Stimulated activated CD8-positive, alpha-beta memory T cell treated with anti-CD3 and anti-CD28 coated beads, Interleukin-7, amount 100 ng/mL, for 48 hours (primary cell): ENCODE results near the gene LCN2.
"Not testable (repeated sequence)": the region's sequence is repeated elsewhere in the genome, so short reads cannot be mapped to it uniquely, and the experiment has no call there.

Experiments used
- DNase-seq, 2 donors: peaks; one replicate each; pipeline ENCODE4 v3.0.0-alpha.2; 2020; ENCODE audit warnings: low read depth in 1 of 2; ENCODE audit errors: extremely low read depth in 1 of 2

The LCN2 gene

DNA sequence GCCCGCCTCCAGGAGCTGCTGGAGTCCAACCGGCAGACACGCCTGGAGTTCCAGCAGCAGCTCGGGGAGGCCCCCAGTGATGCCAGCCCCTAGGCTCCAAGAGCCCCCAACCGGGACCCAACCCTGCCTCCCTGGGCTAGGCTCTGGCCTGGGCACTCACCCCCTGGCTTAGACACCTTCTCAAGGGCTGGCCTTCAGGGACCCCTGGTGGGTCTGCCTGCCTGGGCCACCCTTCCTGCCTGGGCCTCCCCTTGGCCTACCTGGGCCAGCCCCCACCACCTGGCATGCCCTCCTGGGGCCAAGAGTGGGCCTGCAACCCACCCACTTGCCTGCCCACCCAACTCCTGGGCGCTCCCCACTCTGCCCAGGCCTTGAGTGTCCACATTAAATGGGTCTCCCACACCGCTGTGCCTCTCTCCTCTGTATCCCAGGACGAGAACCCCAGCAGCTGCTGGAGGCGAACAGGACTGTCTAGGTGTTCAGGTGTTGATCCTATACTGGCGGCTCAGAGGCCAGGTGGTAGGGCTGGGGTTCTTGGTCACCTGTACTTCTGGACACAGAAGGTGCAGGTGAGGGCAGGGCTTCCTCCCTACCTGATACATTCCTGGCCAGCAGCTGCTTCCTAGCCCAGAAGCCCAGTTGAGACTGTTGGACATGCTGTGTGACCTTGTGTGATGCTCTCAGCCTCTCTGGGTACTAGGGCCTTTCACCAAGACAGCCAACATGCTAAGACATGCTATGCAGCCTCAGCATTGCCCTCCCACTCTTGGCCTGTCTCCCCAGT lies 14.5 kb downstream of the LCN2 start:
- DNase-seq: no peak

DNA sequence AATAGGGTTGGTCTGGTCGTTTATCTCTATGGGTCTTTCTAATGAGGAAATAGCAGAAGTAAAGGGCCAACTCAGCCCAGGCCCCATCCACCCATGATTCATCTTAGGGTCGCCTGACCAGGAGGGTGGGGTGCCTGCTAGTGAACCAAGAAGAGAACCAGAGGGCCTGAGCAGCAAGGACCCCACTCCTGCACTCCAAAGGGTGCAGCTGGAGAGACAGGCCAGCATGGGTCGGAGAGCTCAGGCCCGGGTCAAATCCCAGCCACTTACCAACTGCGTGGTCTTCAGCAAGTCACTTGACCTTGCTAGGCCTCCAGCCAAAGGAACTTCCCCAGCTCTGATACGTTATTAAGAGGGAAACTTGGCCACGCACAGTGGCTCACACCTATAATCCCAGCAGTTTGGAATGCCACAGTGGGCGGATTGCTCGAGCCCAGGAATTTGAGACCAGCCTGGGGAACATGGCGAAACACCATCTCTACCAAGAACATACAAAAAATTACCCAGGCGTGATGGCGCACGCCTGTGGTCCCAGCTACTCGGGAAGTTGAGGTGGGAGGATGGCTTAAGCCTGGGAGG lies 15.1 kb downstream of the LCN2 start:
- no peak for DNase-seq

DNA sequence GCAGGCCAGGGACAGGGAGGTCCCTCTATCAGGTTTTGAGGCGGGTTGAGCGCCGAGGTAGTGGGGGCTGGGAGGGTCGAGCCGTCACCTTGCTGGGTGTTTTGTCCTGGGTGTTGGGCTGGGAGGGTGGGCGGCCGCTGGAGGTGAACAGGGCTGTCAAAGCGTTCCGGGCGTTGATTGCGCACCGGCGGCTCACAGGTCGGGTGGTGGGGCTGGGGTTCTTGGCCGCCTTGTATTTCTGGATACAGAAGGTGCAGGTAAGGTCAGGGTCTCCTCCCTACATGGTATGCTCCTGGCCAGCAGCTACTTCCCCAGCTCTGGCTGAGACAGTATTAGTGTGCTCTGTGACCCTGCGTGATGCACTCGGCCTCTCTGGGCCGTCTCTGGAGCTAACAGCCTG lies 16.9 kb downstream of the LCN2 start:
- DNase-seq: no peak

DNA sequence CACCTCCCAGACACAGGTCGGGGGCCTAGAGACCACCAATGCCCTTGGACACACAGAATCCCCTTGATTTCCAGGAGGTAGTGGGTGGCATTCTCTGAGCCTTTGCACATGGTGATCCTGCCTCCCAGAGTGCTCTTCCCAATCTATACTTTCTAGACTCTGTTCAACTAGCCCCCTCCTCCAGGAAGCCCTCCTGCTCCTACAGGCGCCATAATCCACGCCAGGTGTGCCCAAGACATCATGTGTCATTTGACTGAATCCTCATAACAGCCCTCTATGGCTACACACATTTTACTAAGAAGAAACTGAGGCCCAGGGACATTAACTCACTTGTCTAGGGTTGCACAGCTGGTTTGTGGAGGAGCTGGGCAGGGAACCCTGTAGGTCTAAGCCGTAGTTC lies 18.0 kb downstream of the LCN2 start:
- no peak for DNase-seq

DNA sequence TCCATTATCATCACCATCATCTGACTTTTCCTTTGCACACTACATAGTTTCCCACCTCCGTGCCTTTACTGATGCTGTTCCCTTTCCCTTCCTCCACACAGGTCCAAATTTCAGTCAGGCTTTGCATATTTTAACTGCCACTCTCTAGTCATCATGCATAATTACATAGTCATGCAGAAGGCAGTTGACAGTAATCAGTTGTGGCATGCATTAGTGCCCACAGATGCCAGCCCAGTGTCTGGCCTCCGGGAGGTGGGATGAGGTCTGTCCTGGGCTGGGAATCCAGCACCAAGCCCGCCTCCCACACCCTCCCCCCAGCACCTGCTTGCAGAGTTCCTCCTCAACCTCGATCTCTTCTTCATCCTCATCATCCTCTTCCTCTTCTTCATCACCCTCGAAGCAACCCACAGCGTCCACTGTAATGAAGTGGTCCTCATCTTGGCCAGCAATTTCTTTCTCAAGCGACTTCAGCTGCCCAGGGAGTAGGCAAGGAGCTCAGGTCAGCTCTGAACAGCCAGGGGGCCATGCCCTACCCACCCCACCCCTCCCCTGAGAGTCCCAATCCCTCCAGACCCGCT lies 19.6 kb downstream of the LCN2 start:
- DNase-seq: no peak

DNA sequence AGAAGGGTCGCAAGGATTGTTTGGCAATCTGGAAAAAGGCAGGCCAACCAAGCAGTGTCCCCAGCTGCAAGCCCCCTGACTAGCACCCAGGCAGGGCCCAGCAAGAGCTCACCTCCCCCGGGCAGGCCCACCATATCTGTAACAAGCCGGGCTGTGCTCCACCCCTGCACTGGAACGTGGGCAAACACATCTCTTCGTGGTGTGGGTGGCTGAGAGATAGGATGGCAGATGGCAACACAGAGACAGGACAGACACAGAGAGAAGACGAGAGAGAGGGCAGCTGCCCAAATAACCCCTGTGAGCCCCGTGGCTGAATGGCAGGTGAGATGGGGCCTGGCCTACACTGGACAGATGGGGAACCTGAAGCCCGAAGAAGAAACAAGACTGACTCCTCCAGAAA lies 20.2 kb downstream of the LCN2 start:
- DNase-seq: no peak

DNA sequence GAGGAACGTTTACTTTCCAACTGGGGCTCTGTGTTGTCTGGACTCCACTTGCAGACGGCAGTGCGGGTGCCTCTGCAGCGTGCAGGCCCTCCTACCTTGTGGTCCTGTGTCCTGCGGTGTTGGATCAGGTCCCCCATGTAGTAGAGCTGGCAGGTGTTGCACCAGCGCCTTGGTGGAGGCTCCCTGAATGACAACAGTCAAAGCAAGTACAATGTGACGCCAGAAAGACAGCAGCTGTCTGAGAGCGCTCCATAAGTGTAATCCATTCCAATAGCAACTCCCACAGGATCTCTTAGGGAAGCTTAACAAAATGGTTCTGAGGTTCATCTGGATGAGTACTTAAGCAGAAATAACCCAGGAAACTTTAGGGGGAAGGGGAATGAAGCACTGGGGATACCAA lies 20.7 kb downstream of the LCN2 start:
- no peak for DNase-seq

DNA sequence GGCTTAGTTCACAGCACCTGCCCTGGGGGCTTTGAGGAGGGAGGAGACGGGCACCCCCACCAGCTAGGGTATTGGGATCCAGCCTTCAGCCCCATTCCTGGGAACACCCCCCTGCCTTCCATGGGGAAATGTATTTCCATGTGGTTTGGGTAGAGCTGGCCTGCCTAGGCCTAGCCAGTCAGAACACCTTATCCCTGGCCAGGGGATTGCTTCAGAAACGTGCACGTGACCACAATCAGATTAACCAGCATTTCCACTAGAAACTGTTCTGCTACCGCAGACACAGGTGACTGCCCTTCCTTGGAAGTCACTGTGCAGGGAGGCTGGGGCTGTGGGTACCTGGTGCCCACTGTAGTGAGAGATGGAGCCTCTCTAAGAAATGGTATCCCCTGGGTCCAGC lies 24.8 kb downstream of the LCN2 start:
- no peak for DNase-seq

DNA sequence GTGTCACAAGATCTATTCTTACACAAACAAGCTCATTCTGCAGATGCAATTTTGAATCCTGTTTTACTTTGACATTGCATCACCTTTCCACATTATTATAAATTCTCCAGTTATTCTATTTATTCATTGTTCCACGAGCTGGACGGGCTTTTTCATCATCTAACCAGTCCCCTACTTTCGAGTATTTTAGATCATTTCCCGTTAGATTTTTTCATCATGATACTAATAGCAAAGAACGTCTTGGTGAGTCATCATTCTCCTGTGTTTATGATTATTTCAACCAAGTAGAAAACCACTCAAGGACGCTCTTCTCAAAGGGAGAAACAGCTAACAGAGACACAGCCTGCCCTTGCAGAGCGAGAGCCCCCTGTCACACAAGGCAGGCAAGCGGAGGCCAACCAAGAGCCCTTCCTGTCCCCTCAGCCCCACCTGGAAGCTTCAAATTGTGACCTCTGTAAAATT lies 25.9 kb downstream of the LCN2 start:
- DNase-seq: no peak

DNA sequence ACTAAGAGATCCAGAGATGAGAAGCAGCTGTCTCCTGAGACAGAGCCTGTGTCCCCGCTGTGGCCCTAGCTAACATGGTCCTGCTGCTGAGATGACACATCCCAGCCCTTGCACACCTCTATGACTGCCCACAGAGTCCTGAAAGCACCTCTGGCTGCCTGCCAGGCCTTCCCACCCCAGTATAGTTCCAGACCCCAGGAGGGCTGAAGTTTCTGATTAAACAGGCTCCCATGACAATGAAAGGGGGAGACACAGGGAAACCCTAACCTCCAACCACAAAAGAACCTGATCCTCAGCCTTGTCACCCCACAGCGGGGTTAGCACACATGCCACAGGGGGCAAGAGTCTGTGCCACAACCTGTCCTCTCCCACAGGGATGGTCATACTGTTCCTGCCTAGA lies 26.5 kb downstream of the LCN2 start:
- no peak for DNase-seq

DNA sequence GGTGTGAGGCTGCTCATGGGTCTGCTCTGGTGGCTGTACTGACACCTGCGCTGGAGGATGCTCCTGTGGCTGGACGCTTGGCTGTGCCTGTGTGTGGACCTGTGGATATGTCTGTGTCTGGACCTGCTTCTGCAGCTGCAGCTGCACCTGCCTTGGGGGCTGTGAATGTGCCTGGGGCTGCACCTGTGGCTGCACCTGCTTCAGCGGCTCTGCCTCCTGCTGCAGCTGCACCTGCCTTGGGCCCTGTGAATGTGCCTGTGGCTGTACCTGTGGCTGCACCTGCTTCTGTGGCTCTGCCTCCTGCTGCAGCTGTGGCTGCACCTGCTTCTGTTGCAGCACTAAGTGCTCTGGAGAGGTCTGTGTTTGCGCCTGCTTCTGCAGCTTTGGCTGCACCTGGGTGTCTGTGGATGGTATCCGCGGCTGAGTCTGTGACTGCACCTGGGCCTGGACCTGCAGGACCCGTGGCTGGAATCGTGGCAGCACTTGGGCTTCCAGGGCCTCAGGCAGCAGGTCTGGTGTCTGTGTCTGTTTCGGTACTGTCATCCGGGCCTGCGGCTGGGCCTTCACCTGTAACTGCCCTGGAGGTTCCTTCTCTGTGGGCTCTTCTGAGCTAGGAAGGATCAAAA lies 29.7 kb downstream of the LCN2 start:
- DNase-seq: no peak

DNA sequence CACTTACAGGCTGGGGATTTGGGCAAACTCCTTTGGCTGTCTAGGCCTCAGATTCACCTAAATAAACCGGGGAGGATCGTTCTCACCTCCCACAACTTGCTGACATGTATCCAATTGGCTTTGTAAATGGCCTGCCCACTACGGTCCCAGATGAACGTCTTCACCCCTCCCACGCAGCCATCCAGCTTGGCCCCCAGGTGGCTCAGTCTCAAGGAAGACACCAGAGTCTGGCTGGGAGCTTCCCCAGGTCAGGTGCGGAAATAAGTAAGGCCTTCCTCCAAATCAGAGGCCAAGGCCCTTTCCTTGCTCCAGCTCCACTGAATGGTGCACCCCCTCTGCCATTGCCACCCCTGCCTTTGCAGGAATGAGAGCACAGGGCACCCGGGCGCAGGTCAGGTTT lies 30.7 kb downstream of the LCN2 start:
- no peak for DNase-seq

DNA sequence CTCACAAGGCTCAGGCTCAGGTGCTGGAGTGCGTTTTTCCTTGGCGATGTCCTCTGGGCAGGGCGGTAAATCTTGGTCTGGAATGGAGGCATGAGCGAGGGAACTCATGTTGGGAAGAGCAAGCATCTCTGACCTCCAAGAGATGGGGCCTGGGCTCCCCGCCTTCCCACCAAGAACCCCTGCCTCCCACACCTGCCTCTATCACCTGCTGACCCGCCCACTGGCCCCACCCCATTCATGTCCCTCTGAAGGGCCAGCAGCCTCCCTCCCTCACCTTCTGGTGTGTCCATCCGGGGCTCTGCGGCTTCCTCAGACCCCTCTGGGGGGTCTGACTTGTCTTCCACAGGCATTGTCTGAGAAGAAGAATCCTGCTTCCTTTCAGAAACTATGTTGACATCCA lies 31.2 kb downstream of the LCN2 start:
- DNase-seq: no peak

DNA sequence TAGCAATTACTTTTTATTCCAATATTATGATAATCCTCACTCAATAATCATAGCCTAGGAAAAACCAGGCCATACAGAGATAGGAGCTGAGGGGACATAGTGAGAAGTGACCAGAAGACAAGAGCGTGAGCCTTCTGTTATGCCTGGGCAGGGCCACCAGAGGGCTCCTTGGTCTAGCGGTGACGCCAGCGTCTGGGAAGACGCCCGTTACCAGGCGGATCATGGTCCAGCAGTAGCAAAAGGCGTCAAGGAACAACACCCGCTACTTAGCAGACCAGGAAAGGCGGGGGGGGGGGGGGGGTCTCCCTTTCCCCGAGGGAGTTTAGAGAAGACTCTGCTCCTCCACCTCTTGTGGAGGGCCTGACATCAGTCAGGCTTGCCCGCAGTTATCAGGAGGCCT lies 32.2 kb downstream of the LCN2 start:
- not testable (repeated sequence) for DNase-seq

DNA sequence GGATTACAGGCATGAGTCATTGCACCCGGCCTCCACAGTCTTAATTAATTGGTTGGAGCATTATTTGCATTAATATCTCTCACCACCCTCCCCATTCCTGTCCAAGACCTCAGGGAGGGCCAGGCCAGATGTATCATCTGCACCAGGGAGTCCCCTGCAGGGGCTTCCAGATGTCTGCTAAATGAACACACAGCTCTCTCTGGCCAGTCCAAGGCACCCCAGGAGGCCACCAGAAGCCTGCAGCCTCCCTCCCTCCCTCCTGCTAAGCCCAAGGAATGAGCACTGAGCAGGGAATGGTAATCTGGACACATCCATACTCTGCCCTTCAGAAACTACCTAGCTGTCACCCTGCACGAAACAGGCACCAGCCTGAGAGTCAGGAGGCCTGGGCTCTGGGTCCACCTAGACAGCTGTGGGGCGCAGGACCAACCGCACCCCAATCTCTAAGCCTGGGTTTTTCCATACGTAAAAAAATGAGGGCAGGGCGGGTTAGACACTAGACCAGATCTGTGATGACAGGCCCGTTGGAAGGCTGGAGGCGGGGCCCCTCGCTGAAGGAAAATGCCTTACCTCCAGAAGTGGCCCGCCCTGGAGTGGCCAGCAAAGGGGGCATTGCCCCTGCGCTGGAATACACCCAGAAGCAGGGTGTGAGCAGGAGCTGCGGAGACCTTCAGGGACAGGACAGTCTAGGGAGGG lies 33.8 kb downstream of the LCN2 start:
- DNase-seq: no peak

DNA sequence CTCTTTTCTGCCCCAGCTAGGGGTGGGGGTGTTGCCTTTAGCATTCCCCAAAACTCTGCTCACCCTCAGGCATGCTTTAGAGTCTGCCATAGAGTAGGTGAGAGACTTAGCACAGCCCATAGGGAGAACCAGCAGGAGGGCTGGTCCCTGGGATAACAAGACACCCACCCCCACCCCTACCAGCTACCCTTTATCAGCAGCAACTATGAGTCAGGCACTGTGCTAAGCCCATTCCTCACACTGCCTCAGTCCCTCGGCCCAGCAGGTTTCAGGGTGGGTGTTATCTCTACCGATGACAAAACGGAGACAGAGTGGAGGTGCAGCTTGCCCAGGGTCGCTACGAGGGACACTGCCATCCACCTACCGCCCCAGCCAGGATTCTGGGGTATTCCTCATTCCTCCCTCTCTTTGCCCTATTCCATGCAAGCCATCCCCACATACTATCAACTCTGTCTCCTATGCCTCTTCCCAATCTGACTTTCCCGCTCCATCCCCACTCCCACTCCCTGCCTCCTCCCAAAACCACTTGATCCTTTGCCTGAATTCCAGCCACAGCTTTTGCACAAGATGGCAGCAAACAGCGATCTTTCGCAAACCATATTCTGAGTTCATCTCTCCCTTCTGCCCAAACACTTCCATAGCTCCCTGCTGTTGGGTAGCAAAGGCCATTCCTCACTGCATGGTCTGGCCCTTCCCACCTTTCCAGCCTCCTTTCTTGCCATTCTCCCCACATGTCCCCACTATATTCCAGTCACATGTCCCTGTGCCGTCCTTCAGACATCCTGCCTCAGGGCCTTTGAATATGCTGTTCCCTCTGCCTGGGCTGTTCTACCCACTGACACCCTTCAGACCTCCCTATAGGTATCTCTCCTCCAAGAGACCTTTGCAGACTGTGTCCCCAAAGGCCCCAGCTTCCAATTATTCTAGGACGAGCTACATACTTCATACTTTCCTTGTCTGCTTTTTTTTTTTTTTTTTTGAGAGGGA lies 37.0 kb downstream of the LCN2 start:
- DNase-seq: no peak

DNA sequence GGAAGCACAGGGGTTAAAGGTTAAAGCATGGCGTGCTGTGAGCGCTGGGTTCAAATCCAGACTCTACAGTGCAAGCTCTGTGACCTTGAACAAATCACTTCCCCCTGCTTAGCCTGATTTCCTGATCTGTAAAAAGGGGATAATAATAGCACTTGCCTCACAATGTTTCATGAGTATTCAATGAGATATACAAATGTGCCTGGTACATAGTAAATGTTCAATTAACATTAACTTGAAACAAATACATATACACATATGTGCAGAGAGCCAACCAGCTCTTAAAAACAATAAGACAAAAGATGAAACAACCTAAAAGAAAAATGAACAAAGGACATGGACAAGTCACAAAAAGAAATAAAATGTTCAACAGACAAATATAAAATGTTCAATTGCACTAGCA lies 38.1 kb downstream of the LCN2 start:
- no peak for DNase-seq

DNA sequence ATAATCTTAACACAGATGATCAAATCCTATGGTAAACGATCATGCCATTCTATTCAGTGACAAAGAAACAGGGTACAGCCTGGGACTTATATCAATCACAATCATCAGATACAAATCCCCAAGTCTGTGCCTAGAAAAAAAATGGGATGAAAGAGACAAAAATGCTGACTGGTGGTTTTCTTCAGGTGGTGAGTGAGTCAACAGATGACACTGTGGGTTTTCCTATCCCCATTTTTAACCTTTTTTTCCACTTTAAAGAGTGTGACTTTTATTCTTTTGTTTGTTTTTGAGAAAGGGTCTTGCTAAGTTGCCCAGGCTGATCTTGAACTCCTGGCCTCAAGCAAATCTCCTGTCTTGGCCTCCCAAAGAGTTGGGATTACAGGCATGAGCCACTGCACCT lies 39.0 kb downstream of the LCN2 start:
- DNase-seq: no peak

DNA sequence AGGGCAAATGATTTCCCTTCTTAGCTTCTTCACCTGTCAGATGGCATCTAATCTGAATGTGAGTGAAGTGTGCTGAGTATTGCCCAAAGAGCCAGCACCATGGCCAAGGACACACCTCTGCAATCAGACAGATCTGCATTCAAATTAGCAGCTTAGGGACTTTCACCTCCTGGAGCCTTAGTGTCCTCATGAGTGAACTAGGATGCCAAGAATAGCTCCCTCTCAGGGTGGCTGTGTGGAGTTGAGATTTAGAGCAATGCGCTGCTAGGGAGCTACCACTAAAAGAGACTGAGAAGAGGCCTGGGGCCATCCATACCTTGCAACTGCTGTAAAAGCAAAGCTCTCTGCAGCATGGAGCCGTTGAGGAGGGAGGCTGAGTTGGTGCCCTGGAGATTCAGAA lies 40.8 kb downstream of the LCN2 start:
- no peak for DNase-seq
